Middle frontal gyrus (tissue), 1 donor: ENCODE measurements around the gene IGFLR1.
"Not testable (repeated sequence)": the region's sequence is repeated elsewhere in the genome, so short reads cannot be mapped to it uniquely, and the experiment has no call there.

Experiments used
- DNase-seq: peaks from one replicate; pipeline ENCODE4 v3.0.0-alpha.2; 2015; ENCODE audit warnings: low spot score; ENCODE audit errors: extremely low spot score

Gene IGFLR1

GRCh38 chr19:35725216-35725861 is 16.9 kb downstream of the IGFLR1 start:
- no peak for DNase-seq

GRCh38 chr19:35724560-35724959 is 17.7 kb downstream of the IGFLR1 start:
- DNase-seq: no peak

- not testable (repeated sequence) for DNase-seq
Measured at GRCh38 chr19:35724132-35724531, 18.1 kb downstream of the IGFLR1 start.

GRCh38 chr19:35723671-35724070 is 18.6 kb downstream of the IGFLR1 start:
- no peak for DNase-seq

- DNase-seq: no peak
Measured at GRCh38 chr19:35722897-35723296, 19.4 kb downstream of the IGFLR1 start.

- DNase-seq: no peak
Measured at GRCh38 chr19:35722461-35722860, 19.8 kb downstream of the IGFLR1 start.

GRCh38 chr19:35721374-35721773 is 20.9 kb downstream of the IGFLR1 start:
- no peak for DNase-seq

- no peak for DNase-seq
Measured at GRCh38 chr19:35720648-35721047, 21.6 kb downstream of the IGFLR1 start.

- DNase-seq: no peak
Measured at GRCh38 chr19:35720163-35720524, 22.1 kb downstream of the IGFLR1 start.

- DNase-seq: no peak
Measured at GRCh38 chr19:35719402-35720162, 22.7 kb downstream of the IGFLR1 start.

GRCh38 chr19:35718345-35719041 is 23.8 kb downstream of the IGFLR1 start:
- DNase-seq: no peak

- no peak for DNase-seq
Measured at GRCh38 chr19:35717665-35718344, 24.4 kb downstream of the IGFLR1 start, which contains the start of gene KMT2B. TSS of gene KMT2B (plus strand) at chr19:35718003. CDS start at chr19:35718019, 16 bp downstream.

- peak; percentile 92 for DNase-seq
Measured at GRCh38 chr19:35716801-35717664, 25.2 kb downstream of the IGFLR1 start.

- no peak for DNase-seq
Measured at GRCh38 chr19:35715981-35716800, 26.1 kb downstream of the IGFLR1 start.

- no peak for DNase-seq
Measured at GRCh38 chr19:35715355-35715809, 26.9 kb downstream of the IGFLR1 start.

GRCh38 chr19:35714601-35715354 is 27.5 kb downstream of the IGFLR1 start:
- no peak for DNase-seq

GRCh38 chr19:35713904-35714495 is 28.3 kb downstream of the IGFLR1 start:
- DNase-seq: no peak

GRCh38 chr19:35713506-35713850 is 28.8 kb downstream of the IGFLR1 start:
- no peak for DNase-seq
